Activated CD4-positive, alpha-beta T cell treated with anti-CD3 and anti-CD28 coated beads for 1 hour (primary cell): ENCODE measurements around the gene DEPDC5.

Experiments used
- DNase-seq: peaks from one replicate; pipeline ENCODE4 v3.0.0-alpha.2; 2020

The DEPDC5 gene

DNA sequence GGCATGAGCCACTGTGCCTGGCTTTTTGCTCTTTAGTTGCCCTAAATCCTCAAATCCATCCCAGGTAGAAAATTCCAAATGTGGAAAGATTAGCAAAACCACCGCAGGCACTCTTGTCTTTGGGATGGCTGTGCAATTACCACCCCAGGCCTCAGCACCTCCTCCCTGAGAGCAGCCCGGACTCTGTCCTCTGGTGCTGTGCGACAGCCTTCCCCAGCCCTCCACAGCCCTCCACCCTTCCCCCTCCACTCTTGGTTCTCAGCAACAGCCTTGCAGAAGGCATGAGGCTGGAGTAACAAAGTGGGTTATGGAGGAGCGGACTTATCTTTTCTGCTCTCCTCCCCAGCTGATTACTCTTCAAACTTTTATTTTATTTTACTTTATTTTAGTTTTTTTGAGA lies 145.8 kb downstream of the DEPDC5 start:
- DNase-seq = no peak

- no peak for DNase-seq
Observed at GRCh38 chr22:31901388-31902137, 147.7 kb downstream of the DEPDC5 start.

DNA sequence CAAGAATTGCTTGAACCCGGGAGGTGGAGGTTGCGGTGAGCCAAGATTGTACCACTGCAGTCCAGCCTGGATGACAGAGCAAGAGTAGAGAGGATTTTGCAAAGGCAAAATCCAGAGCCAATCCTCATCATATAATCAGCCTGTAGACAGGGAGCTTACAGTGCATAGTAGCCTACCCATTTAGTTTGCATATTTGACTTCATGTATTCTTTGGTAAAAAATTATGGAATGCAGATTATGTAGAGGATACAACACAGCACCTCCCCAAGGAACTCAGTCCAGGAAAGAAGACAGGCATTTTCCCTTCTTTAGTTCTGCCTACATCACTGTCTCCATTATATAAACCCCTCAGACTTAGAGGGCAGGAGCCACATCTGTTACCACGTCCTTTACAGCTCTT lies 150.8 kb downstream of the DEPDC5 start:
- DNase-seq = no peak

GRCh38 chr22:31905356-31905755 lies 151.5 kb downstream of the DEPDC5 start:
- DNase-seq = no peak

DNA sequence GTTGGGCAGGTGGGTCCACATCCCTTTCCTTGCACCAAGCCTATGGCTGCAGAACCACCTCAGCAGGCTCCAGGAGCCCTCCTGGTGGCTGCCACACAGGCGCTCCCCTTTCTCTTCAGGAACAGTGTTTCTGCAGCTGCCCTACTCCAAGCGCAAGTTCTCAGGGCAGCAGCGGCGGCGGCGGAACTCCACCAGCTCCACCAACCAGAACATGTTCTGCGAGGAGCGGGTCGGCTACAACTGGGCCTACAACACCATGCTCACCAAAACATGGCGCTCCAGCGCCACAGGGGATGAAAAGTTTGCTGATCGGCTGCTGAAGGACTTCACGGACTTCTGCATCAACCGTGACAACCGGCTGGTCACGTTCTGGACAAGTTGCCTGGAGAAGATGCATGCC lies 152.3 kb downstream of the DEPDC5 start:
- DNase-seq = no peak

GRCh38 chr22:31906569-31906968 lies 152.8 kb downstream of the DEPDC5 start:
- no peak for DNase-seq

- no peak for DNase-seq
Observed at GRCh38 chr22:31909977-31910376, 156.2 kb downstream of the DEPDC5 start.

- no peak for DNase-seq
Observed at GRCh38 chr22:31911565-31912406, 158.0 kb downstream of the DEPDC5 start.

DNA sequence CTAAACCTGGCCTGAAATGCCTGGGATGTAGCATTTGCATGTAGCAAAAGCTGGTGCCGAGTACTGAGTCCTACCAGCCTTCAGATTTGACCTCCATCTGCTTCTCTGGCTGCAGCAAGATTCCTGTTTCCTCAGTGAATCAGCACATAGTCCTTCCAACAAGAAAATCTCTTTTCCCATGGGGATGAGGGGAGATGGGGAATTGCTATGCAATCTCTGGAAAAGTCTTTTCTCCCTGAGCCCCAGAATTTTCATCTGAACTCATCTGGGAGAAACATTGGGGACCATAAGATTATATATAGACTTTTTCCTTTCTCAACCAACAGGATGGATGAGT lies 158.6 kb downstream of the DEPDC5 start:
- no peak for DNase-seq

DNA sequence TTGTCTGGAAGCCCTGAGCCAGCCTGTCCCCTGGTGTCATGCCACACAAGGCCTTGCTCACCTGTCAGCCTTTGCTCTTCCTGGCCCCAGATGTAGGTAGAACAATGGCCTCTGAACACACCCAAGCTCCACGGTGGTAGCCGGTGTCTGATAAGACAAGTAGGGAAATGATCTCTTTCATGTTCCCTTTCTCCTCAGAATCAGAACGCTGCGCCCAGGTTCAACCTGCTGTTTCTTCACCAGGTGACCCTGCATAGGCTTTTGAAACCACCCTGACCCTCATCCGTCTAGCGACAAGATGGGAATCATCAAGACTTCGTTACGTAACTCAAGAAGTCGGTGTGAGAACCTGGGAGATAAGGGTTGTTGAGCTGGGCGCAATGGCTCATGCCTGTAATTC lies 161.8 kb downstream of the DEPDC5 start:
- DNase-seq = no peak

DNA sequence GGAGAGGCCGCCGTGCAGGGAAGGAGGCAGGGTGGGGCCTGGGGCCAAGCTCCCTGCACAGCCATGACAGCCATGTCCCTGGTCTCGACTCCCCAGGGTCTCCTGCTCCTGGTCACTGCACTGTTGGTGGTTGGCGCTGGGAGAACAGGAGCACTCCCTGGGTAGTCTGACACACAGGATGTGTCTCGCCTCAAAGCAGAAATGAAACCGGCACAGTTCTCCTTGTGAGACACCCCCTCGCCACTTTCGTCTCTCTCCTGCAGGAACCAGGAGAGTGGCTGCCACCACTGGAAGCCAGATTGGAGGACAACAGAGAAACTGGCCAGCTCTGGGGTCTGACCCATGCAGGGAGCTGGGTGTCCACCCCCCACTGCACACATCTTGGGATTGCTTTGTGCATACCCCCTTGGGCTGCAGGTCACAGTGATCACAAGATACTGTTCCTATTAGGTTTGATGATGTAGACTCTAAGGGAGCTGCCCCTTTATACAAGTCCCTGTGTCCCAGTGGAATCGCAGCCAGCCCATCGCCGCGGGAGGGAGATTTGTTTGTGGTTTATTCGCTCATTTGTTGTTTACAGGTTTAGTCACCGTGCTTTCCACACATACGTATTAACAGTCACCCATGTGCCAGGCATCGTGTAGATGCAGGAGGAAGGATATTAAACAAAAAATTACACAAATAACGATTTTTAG lies 163.6 kb downstream of the DEPDC5 start:
- DNase-seq = no peak

DNA sequence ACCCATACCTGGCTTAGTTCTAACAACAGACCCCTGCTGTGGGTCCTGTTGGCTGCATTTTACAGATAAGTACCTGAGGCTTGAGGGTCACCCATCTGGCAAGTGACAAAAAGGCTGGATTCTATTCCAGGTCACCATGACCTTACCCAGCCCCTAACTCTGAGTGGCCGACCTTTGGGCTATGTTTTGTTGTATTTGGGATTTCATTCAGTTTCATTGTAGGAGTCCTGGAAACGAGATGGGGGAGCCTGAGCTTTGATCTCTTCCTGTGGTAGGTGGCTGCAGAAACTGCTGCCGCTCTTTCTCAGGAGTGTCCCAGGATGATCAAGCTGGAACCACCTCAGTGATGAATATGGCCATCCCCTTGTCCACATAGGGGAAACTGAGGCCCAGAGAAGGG lies 165.9 kb downstream of the DEPDC5 start:
- DNase-seq = no peak

DNA sequence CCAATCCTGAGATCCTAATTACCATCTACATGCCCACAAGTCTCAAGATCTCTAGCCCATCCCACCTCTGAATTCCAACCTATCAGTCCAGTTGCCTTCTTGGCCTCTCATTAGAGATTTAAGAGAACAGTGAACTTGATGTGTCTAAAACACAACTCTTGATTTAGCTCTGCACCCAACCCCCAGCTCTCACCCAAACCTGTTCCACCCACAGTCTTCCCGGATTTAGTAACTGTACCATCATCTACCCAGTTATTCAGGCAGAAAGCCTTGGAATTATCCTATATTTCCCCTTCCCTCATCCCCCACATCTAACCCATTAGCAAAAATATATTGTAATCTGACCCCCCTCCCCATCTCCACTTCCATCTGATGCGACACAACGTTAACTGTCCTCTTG lies 166.5 kb downstream of the DEPDC5 start:
- no peak for DNase-seq

- no peak for DNase-seq
Observed at GRCh38 chr22:31921106-31921505, 167.3 kb downstream of the DEPDC5 start.

- DNase-seq = no peak
Observed at GRCh38 chr22:31922534-31922933, 168.7 kb downstream of the DEPDC5 start.

GRCh38 chr22:31923136-31923535 lies 169.3 kb downstream of the DEPDC5 start:
- no peak for DNase-seq

GRCh38 chr22:31923747-31924146 lies 169.9 kb downstream of the DEPDC5 start:
- DNase-seq = no peak

DNA sequence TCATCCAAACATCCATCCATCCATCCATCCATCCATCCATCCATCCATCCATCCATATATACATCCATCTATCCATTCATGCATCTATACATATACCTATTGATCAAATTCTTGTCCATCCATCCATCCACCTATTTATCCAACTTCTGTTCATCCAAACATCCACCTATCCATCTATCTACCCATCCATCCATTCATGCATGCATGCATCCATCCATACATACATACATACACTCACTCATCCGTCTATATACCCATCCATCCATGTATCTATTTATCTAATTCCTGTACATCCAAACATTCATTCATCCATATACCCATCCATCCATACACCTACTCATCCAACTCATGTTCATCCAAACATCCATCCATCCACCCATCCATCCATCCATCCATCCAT lies 171.2 kb downstream of the DEPDC5 start:
- no peak for DNase-seq

DNA sequence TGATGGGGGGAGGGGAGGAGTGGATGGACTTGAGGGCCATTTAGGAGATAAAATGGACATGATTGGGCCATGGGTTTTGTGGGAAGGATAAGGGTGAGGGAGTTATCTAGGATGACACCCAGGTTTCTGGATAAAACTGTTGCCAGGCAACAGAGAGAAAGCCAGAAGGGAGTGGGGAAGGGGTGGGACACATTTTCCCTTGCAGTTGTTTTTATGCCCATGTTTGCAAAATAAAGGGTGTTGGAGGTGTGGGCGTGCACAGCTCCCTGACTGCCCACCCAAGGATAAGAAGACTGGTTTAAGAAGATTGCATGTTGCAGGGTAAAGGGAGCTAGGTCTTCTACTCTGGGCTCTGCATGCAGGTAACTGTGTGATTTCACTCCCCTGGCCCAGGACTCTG lies 172.2 kb downstream of the DEPDC5 start:
- DNase-seq = no peak

- no peak for DNase-seq
Observed at GRCh38 chr22:31926969-31927368, 173.2 kb downstream of the DEPDC5 start.

DNA sequence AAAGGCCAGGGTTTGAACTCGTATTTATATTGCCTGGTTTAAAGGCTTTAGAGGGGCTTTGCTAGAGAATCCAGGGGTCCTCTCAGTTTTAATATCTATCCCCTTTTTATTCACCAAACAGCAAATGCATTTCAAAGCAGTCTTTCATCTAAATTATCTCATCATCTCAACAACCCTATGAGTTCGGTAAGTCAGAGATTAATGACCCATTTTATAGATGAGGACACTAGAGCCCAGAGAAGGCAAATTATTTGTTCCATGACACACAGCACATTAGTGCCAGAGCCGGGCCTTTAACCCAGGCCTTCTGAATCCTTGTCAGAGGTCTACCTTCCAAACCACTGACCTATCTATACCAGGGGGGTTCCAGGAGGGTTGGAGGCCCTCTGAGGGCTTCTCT lies 173.7 kb downstream of the DEPDC5 start:
- no peak for DNase-seq

- no peak for DNase-seq
Observed at GRCh38 chr22:31929167-31929930, 175.5 kb downstream of the DEPDC5 start.

DNA sequence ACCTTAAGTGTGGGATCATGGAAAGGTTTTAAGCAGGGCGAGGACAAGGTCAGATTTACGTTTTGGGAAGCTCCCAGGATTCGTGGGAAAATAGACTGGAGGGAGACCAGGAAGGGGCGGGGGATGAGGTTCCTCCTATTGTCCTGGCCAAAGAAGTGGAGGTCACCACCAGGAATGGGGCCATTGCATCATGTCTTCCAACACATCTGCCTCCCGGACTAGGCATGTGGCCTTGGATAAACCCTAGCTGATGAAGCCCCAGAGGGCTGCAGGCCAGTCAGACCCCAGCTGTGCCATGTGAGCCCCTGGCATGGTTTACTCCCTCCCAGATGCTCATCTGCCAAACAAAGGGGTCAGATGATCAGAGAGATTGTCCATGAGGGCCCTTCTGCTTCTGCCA lies 179.0 kb downstream of the DEPDC5 start:
- DNase-seq = no peak
